Neuronal stem cell (in vitro differentiated cells): ENCODE data around the gene SLC1A7. TPM values are rescaled to one million over a fixed set of nuclear protein-coding genes. Genes with fewer than 3 reads are reported as not detected.

Experiments
- small RNA-seq: library from polyadenylated mRNA; stranded (forward); fragments of <200 nt; extraction: miRNeasy Mini kit (QIAGEN cat#:217004); gene quantifications from one replicate; pipeline ENCODE3, GENCODE V24; 2013; ENCODE audit not compliant: insufficient read depth

The SLC1A7 gene

Small RNA genes lying within 50 kb of the gene (small RNA-seq; reads per million reads assigned to genes)
- not detected for gene HIGD1AP11
